GM19023 (cell line): ENCODE data around the gene KRT26.
A peak's percentile ranks its signal among the peaks of the same experiment; 100 is the strongest.
"Not testable (repeated sequence)": the region's sequence is repeated elsewhere in the genome, so short reads cannot be mapped to it uniquely, and the experiment has no call there.

Experiments used
- ATAC-seq: cut with Tn5 transposase; IDR thresholded peaks from one replicate; pipeline ENCODE4 v1.9.1; 2021; ENCODE audit warnings: mild to moderate bottlenecking, moderate library complexity; ENCODE audit not compliant: unreplicated experiment

KRT26 gene

GRCh38 chr17:40772101-40772500 is at the start of gene KRT26:
Gene KRT26, minus strand, starts transcription at chr17:40772201. Its CDS starts 88 bp downstream, at chr17:40772113.
- no peak for ATAC-seq

- no peak for ATAC-seq
These were observed 49.5 kb upstream of the KRT26 start for GRCh38 chr17:40821536-40821935.

GRCh38 chr17:40820228-40820838 is 48.3 kb upstream of the KRT26 start:
- no peak for ATAC-seq

- no peak for ATAC-seq
These were observed 47.6 kb upstream of the KRT26 start for GRCh38 chr17:40819528-40820125.

- ATAC-seq, result peak; percentile 85
These were observed 46.9 kb upstream of the KRT26 start for GRCh38 chr17:40818733-40819527.

- ATAC-seq, result no peak
These were observed 46.3 kb upstream of the KRT26 start for GRCh38 chr17:40818343-40818732.

GRCh38 chr17:40817103-40817682 is 45.2 kb upstream of the KRT26 start:
- no peak for ATAC-seq

GRCh38 chr17:40816569-40816968 is 44.6 kb upstream of the KRT26 start:
- ATAC-seq, result no peak

GRCh38 chr17:40815381-40815780 is 43.4 kb upstream of the KRT26 start:
- ATAC-seq, result no peak

GRCh38 chr17:40814657-40815056 is 42.7 kb upstream of the KRT26 start:
- ATAC-seq, result not testable (repeated sequence)

GRCh38 chr17:40813804-40814203 is 41.8 kb upstream of the KRT26 start:
- ATAC-seq, result no peak

GRCh38 chr17:40812639-40813038 is 40.6 kb upstream of the KRT26 start:
- ATAC-seq, result no peak

- no peak for ATAC-seq
These were observed 38.5 kb upstream of the KRT26 start for GRCh38 chr17:40810494-40810893.

- ATAC-seq, result no peak
These were observed 37.9 kb upstream of the KRT26 start for GRCh38 chr17:40809721-40810421.

- no peak for ATAC-seq
These were observed 34.1 kb upstream of the KRT26 start for GRCh38 chr17:40806131-40806530.

- no peak for ATAC-seq
These were observed 31.6 kb upstream of the KRT26 start for GRCh38 chr17:40803617-40804082.

GRCh38 chr17:40801157-40801556 is 29.2 kb upstream of the KRT26 start:
- ATAC-seq, result no peak

GRCh38 chr17:40800381-40800780 is 28.4 kb upstream of the KRT26 start:
- no peak for ATAC-seq

GRCh38 chr17:40799859-40800258 is 27.9 kb upstream of the KRT26 start, which contains the start of gene KRT28:
Gene KRT28, minus strand, starts transcription at chr17:40799959. Its CDS starts 66 bp downstream, at chr17:40799893.
- no peak for ATAC-seq

- ATAC-seq, result no peak
These were observed 24.8 kb upstream of the KRT26 start for GRCh38 chr17:40796846-40797245.
